K562 (cell line): ENCODE data around the gene LCNL1. TPM values are rescaled to one million over a fixed set of nuclear protein-coding genes. Genes with fewer than 3 reads are reported as not detected.

Source experiments
- E2F6 ChIP-seq, 2 experiments: IDR thresholded peaks; 2 replicates each; pipeline ENCODE4 v1.6.1; 2011; ENCODE audit warnings: borderline replicate concordance in 1 of 2, control low read depth in 1 of 2, low read depth in 1 of 2, low read length in 1 of 2, mild to moderate bottlenecking in 1 of 2, mixed read lengths in 1 of 2, moderate library complexity in 1 of 2; ENCODE audit not compliant: insufficient read depth in 1 of 2, insufficient read length in 1 of 2, poor library complexity in 1 of 2, severe bottlenecking in 1 of 2; ENCODE audit errors: extremely low read depth in 1 of 2
- ETS1 ChIP-seq: conservative IDR thresholded peaks from 2 replicates; pipeline ENCODE4 v1.6.1; 2011; ENCODE audit warnings: low read depth, mild to moderate bottlenecking, low read length; ENCODE audit not compliant: control insufficient read depth
- KLF16 ChIP-seq: IDR thresholded peaks from 2 replicates; pipeline ENCODE4 v1.6.1; 2016; ENCODE audit warnings: antibody characterized with exemption
- MAX ChIP-seq: sonication (generic); formaldehyde crosslinking; IDR thresholded peaks from 2 replicates; pipeline ENCODE4 v1.9.0; 2022; ENCODE audit warnings: mild to moderate bottlenecking, missing genetic modification reagents
- MNT ChIP-seq, 2 experiments: fragments of 450-650 bp; conservative IDR thresholded peaks; 2 replicates each; pipeline ENCODE4 v1.6.1; 2017; ENCODE audit warnings: mild to moderate bottlenecking in 2 of 2, moderate library complexity in 2 of 2
- REST ChIP-seq, 2 experiments: fragments of 450-650 bp; formaldehyde crosslinking in 1 of 2; IDR thresholded peaks; 2 replicates each; pipeline versions ENCODE4 v1.4.0 to v1.6.1; 2014 to 2020; ENCODE audit warnings: mild to moderate bottlenecking in 2 of 2, borderline replicate concordance in 1 of 2, low read depth in 1 of 2
- SRF ChIP-seq, 2 experiments: fragments of 250-450, 450-650 bp in 1 of 2; sonication (Bioruptor Pico) in 1 of 2; sonication (generic) in 1 of 2; formaldehyde crosslinking; IDR thresholded peaks; 2 replicates each; pipeline versions ENCODE4 v1.5.0 to v1.5.1; 2020 to 2022; ENCODE audit warnings: mild to moderate bottlenecking in 1 of 2, missing genetic modification reagents in 1 of 2
- ZBTB33 ChIP-seq: sonication (generic); formaldehyde crosslinking; IDR thresholded peaks from 2 replicates; pipeline ENCODE4 v1.8.1; 2023; ENCODE audit warnings: mild to moderate bottlenecking, missing genetic modification reagents
- polyA plus RNA-seq, 8 experiments: library from polyadenylated mRNA; depleted of rRNA in 4 of 8; stranded (reverse) in 5 of 8; unstranded in 3 of 8; fragments of >200 nt; fragmentation: Nextera tagmentation in 2 of 8; fragmentation: Illumina TruSeq in 1 of 8; extraction: Ambion mirVana in 2 of 8; extraction: Trizol in 1 of 8; gene quantifications; 2 replicates each; pipeline versions ENCODE4 v1.2.1 to v1.2.3, GENCODE V29; 2011 to 2014; ENCODE audit warnings: inconsistent platforms in 1 of 8, missing spikeins in 1 of 8
- total RNA-seq, 7 experiments: library from RNA; depleted of rRNA in 6 of 7; stranded (reverse); fragments of >200 nt in 6 of 7; fragmentation: Illumina TruSeq in 2 of 7; extraction: Trizol in 2 of 7; gene quantifications; 2 replicates each; pipeline versions ENCODE4 v1.2.1 to v1.2.3, GENCODE V29; 2011 to 2021; ENCODE audit warnings: low replicate concordance in 1 of 7

Gene LCNL1
- total and polyA plus RNA-seq, 9 of the 15 experiments (the other 6 are each of a cell fraction or from before 2014, with no cell fraction given) = 0.04 to 0.16 (median 0.04) TPM; not detected in 4

DNA sequence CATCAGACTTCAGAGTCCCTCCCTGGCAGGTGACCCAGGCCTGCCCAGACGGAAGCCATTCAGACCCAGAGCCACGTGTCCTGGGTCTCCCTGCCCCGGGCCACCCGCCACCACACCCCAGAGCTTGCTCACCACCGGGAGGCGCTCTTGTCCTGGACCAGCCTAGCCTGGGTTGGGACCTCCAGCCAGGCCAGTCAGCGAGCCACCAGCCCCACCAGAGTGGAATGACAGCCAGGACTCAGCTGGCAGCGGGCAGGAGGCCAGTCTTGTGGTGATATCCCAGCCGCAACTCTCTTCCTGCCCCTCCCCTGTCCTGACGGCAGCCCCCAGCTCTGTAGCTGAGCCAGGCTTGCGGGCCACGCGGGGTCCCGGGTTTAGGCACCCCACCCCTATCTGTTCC is 7.1 kb upstream of the LCNL1 start (continued):
- TF ChIP-seq MNT (conservative IDR thresholded peaks at IDR 0.05) (peak in 1 of 2 experiments; percentile 50; a peak in 1 of 4 replicates), MAX (CRISPR knock-in tag) (peak; percentile 56; the same call in 1 of the 2 replicates), E2F6 (IDR thresholded peaks at IDR 0.05; ENCODE audit: borderline replicate concordance in 1 of 2, extremely low read depth in 1 of 2, insufficient read depth in 1 of 2, insufficient read length in 1 of 2, low read depth in 1 of 2, low read length in 1 of 2, poor library complexity in 1 of 2, severe bottlenecking in 1 of 2) (peak in 1 of 2 experiments; percentile 40), ETS1 (no peak), KLF16 (no peak), REST (IDR thresholded peaks at IDR 0.05; ENCODE audit: borderline replicate concordance) (peak; percentile 54; the same call in 1 of the 2 replicates), REST (CRISPR knock-in tag; IDR thresholded peaks at IDR 0.05; ENCODE audit: low read depth) (no peak), SRF (CRISPR knock-in tag; IDR thresholded peaks at IDR 0.05) (no peak), ZBTB33 (CRISPR knock-in tag) (peak; percentile 100)
